Stimulated activated CD4-positive, alpha-beta T cell treated with anti-CD3 and anti-CD28 coated beads, Interleukin-1b, Interleukin-23, amount 100 ng/mL, for 24 hours (primary cell): Measurements from ENCODE around the gene DEPP1.

Experiments used
- DNase-seq, 4 experiments: peaks; one replicate each; pipeline ENCODE4 v3.0.0-alpha.2; 2020; ENCODE audit warnings: low read depth in 4 of 4, low spot score in 1 of 4

DEPP1 gene

GRCh38 chr10:44955413-44956070 lies 23.1 kb downstream of the DEPP1 start:
- no peak for DNase-seq

- no peak for DNase-seq
Measured at GRCh38 chr10:44954962-44955361, 23.6 kb downstream of the DEPP1 start.

- no peak for DNase-seq
Measured at GRCh38 chr10:44954042-44954441, 24.6 kb downstream of the DEPP1 start.

GRCh38 chr10:44952779-44953231 lies 25.8 kb downstream of the DEPP1 start:
- no peak for DNase-seq

- DNase-seq, result no peak
Measured at GRCh38 chr10:44951576-44952226, 26.9 kb downstream of the DEPP1 start.

- no peak for DNase-seq
Measured at GRCh38 chr10:44950326-44951225, 28.0 kb downstream of the DEPP1 start.

GRCh38 chr10:44949915-44950314 lies 28.7 kb downstream of the DEPP1 start:
- DNase-seq, result no peak

- no peak for DNase-seq
Measured at GRCh38 chr10:44949127-44949802, 29.3 kb downstream of the DEPP1 start.

- no peak for DNase-seq
Measured at GRCh38 chr10:44948642-44949041, 30.0 kb downstream of the DEPP1 start.

- DNase-seq, result no peak
Measured at GRCh38 chr10:44947371-44948152, 31.0 kb downstream of the DEPP1 start.

- no peak for DNase-seq
Measured at GRCh38 chr10:44946205-44946604, 32.4 kb downstream of the DEPP1 start.

GRCh38 chr10:44944354-44944753 lies 34.3 kb downstream of the DEPP1 start:
- DNase-seq, result no peak

GRCh38 chr10:44939691-44940401 lies 38.8 kb downstream of the DEPP1 start:
- no peak for DNase-seq

GRCh38 chr10:44938956-44939355 lies 39.7 kb downstream of the DEPP1 start:
- no peak for DNase-seq

- DNase-seq, result no peak
Measured at GRCh38 chr10:44937196-44938005, 41.2 kb downstream of the DEPP1 start.

GRCh38 chr10:44936314-44936975 lies 42.2 kb downstream of the DEPP1 start:
- DNase-seq, result no peak

- no peak for DNase-seq
Measured at GRCh38 chr10:44935966-44936295, 42.7 kb downstream of the DEPP1 start.

- DNase-seq, result no peak
Measured at GRCh38 chr10:44935201-44935965, 43.2 kb downstream of the DEPP1 start.
